GM13977 (cell line): ENCODE results near the gene OR2A12.

Experiments used
- DNase-seq: peaks from one replicate; pipeline ENCODE4 v3.0.0; 2012; ENCODE audit warnings: low spot score
- in situ Hi-C: fragments of 300-500 bp; cut with MboI; formaldehyde crosslinking; loops from one replicate; pipeline ENCODE4 v1.12.0; 2022; ENCODE audit warnings: low sequenced_read_pairs, low pct_unique_long_range_greater_than_20kb, mixed read lengths, inconsistent platforms; ENCODE audit not compliant: unreplicated experiment
- TF ChIP-seq, protein P1 (sequence below): IDR thresholded peaks from 2 replicates; pipeline ENCODE4 v1.5.1; 2012; ENCODE audit warnings: mild to moderate bottlenecking, control low read depth; ENCODE audit not compliant: insufficient read depth; ENCODE audit errors: extremely low read depth, missing control alignments

The OR2A12 gene

DNA sequence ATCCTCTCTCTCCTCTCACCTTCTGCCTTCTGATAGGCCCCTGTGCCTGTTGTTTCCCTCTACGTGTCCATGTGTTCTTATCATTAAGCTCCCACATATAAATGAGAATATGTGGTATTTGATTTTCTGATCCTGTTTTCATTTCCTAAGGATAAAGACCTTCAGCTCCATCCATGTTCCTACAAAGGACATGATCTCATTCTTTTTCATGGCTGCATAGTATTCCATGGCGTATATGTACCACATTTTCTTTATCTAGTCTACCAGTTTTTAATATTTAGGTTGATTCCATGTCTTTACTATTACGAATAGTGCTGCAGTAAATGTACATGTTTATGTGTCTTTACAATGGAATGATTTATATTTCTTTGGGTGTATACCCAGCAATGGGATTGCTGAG, 4.6 kb downstream of the OR2A12 start:
- no peak for DNase-seq
- TF ChIP-seq, protein P1, sequence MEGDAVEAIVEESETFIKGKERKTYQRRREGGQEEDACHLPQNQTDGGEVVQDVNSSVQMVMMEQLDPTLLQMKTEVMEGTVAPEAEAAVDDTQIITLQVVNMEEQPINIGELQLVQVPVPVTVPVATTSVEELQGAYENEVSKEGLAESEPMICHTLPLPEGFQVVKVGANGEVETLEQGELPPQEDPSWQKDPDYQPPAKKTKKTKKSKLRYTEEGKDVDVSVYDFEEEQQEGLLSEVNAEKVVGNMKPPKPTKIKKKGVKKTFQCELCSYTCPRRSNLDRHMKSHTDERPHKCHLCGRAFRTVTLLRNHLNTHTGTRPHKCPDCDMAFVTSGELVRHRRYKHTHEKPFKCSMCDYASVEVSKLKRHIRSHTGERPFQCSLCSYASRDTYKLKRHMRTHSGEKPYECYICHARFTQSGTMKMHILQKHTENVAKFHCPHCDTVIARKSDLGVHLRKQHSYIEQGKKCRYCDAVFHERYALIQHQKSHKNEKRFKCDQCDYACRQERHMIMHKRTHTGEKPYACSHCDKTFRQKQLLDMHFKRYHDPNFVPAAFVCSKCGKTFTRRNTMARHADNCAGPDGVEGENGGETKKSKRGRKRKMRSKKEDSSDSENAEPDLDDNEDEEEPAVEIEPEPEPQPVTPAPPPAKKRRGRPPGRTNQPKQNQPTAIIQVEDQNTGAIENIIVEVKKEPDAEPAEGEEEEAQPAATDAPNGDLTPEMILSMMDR, result no peak
- in situ Hi-C loops, result no loop called here

DNA sequence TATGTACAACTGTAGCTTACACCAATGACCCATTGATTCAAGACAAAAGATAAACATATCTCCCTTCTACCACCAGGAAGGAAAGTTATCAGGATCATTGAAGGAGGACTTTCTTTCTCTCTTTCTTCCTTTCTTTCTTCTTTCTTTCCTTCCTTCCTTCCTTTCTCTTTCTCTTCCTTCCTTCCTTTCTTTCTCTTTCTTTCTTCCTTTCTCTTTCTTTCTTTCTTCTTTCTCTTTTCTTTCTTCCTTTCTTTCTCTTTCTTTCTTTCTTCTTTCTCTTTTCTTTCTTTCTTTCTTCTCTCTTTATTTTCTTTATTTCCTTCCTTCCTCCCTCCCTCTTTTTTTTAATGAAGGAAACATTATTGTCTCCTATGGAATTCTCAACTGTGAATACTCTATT, 12.7 kb downstream of the OR2A12 start:
- in situ Hi-C loops, result no loop called here
- TF ChIP-seq, protein P1, result no peak
- DNase-seq, result no peak

DNA sequence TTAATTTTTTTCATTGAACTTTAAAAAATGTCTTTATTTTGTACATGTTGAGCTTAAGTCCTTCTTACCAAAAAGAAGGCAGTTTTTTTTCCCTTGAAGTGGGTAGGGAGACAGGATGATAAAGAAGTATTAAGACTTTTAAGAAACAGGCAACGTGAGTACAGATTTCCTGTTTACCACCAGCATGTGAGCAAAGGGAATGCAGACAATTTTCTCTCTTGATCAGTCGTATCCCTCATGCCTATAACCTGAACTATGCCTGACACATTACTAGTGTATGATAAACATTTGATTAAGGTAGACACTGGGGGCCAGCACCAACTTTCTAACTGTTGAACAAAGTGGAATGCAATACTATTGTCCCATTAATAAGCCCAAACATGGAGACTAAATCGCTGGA, 14.5 kb downstream of the OR2A12 start:
- TF ChIP-seq, protein P1, result no peak
- DNase-seq, result no peak
- in situ Hi-C loops, result no loop called here

- DNase-seq, result no peak
- in situ Hi-C loops, result no loop called here
- TF ChIP-seq, protein P1, result no peak
These were observed 16.0 kb downstream of the OR2A12 start for GRCh38 chr7:144102041-144102440.

GRCh38 chr7:144105211-144105610, 19.1 kb downstream of the OR2A12 start:
- DNase-seq, result no peak
- TF ChIP-seq, protein P1, result no peak
- in situ Hi-C loops, result no loop called here

- in situ Hi-C loops, result no loop called here
- no peak for DNase-seq
- TF ChIP-seq, protein P1, result no peak
These were observed 23.2 kb downstream of the OR2A12 start, which contains the start of gene OR2A2 for GRCh38 chr7:144109283-144109682. Gene OR2A2 (plus strand): TSS chr7:144109583. CDS start chr7:144109583, 0 bp downstream.

DNA sequence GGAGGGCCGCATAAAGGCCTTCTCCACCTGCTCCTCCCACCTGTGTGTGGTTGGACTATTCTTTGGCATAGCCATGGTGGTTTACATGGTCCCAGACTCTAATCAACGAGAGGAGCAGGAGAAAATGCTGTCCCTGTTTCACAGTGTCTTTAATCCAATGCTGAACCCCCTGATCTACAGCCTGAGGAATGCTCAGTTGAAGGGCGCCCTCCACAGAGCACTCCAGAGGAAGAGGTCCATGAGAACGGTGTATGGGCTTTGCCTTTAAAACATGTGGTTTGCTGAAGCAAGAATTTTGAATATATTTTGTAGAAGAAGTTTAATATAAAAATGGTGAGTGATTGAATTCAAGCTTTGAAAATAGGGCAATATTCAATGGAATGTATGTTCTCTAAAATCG, 24.2 kb downstream of the OR2A12 start:
- DNase-seq, result no peak
- TF ChIP-seq, protein P1, result no peak
- in situ Hi-C loops, result no loop called here
